ENCODE results near the gene SLC25A47.

Gene SLC25A47

DNA sequence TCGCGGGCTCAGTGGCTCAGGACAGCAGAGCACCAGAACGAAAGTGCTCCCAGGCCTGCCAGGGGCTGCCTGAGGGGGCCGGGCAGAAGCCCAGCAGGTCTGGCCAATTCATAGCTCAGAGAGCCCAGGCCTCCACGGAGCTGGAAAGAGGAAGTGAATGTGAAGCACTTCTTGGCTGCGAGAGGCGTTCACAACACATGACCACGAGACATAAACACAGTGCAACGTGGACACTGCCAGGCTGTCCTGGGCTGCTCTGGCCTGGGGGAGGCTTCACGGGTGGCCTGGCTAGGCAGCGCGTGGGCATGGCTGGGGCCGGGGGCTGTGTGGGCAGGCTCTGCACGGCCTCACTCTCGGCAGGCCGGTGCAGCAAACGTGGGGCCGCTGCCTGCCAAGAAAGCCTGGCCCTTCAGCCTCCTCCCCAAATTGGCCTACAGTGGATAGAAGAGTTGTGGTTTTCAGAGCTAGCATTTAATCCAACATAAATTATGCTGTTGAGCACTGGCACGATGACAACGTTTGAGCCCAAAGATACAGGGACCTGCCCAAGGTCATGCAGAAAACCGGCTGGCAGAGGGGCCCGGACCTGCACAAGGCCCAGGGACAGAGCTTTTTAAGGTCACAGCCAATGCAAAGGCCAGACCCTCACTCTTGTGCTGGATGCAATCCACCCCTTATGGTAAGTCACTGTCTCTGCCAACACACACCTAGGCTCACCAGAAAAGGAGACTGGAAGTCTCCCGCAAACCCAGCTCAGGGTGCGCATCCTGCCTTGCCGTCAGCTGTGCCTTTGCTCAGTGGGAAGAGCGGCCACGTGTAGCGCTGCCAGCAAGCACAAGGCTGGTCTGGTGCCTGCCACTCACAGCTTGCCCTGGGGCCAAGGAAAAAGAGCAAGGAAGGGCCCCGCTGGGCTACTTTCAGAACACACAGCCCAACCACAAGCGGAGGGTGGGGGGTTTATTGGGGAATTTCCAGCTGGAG lies 25.5 kb upstream of the SLC25A47 start:
- Histone ChIP-seq H3K4me3 (ENCODE audit: low read depth in 1 of 2, low read length in 2 of 2) (no peak overlapping the region), H4K20me1 (ENCODE audit: insufficient read depth, low read length) (peaks cover 55% of the 10 kb centered on the region), H3K4me1 (ENCODE audit: insufficient read depth, low read length) (no peaks in the 10 kb centered on the region), H3K27ac (ENCODE audit: low read length) (no peak overlapping the region), H3K79me2 (ENCODE audit: insufficient read depth, low read length) (peaks cover 52% of the 10 kb centered on the region), H2AFZ (ENCODE audit: low read depth, low read length) (no peak overlapping the region), H3K9ac (ENCODE audit: low read depth, low read length) (no peak overlapping the region), H3K36me3 (ENCODE audit: insufficient read depth, low read length) (peaks cover 59% of the 10 kb centered on the region), H3K4me2 (ENCODE audit: insufficient read depth, low read length) (no peak overlapping the region), H3K27me3 (ENCODE audit: insufficient read depth, low read length, poor library complexity) (no peaks in the 10 kb centered on the region), H3K9me3 (ENCODE audit: insufficient read depth, low read length, severe bottlenecking) (no peaks in the 10 kb centered on the region)
- TF ChIP-seq, protein P1, sequence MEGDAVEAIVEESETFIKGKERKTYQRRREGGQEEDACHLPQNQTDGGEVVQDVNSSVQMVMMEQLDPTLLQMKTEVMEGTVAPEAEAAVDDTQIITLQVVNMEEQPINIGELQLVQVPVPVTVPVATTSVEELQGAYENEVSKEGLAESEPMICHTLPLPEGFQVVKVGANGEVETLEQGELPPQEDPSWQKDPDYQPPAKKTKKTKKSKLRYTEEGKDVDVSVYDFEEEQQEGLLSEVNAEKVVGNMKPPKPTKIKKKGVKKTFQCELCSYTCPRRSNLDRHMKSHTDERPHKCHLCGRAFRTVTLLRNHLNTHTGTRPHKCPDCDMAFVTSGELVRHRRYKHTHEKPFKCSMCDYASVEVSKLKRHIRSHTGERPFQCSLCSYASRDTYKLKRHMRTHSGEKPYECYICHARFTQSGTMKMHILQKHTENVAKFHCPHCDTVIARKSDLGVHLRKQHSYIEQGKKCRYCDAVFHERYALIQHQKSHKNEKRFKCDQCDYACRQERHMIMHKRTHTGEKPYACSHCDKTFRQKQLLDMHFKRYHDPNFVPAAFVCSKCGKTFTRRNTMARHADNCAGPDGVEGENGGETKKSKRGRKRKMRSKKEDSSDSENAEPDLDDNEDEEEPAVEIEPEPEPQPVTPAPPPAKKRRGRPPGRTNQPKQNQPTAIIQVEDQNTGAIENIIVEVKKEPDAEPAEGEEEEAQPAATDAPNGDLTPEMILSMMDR (IDR thresholded peaks at IDR 0.05; ENCODE audit: borderline replicate concordance, extremely low read depth, low read length, poor library complexity, severe bottlenecking): no peak
- TF ChIP-seq EZH2 (IDR thresholded peaks at IDR 0.05; ENCODE audit: borderline replicate concordance, low read depth, low read length, severe bottlenecking): no peak
- ATAC-seq (ENCODE audit: insufficient read depth, low read depth): no peak
- DNase-seq: no peak

DNA sequence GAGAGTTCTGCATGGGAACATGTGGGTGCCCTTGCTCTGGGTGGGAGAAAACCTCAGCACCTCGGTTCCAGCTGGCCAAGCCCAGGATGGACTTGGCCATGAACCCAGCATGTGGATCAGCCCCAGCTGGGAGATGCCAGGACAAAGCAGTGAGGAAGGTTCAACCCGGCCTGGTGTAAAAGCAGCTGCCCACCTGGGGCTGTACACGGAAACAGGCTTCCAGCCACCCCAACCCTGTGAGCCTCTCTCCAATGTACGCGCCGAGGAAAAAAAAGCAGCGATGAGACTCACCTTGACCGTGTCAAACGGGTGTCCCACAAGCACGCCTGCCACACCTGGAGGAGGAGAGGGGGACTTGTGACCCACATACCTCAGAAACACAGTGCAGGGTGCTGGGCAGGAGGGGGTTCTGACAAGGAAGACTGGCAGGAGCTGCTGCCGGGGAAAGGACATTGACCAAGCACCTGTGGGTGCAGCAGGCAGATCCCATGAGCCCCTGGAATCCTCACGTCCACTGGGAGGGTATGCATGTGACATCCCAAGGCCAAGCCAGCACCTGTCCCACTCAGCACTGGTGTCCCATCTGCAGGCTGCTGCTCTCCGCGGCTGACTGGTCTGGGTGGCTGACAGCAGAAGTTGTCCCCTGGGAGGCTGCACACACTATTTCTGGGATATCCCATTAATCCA lies 24.4 kb upstream of the SLC25A47 start:
- H3K9ac ChIP-seq (ENCODE audit: low read depth, low read length): no peak overlapping the region
- H3K9me3 ChIP-seq (ENCODE audit: insufficient read depth, low read length, severe bottlenecking): no peaks in the 10 kb centered on the region
- peaks cover 54% of the 10 kb centered on the region for H3K36me3 ChIP-seq (ENCODE audit: insufficient read depth, low read length)
- no peaks in the 10 kb centered on the region for H3K27me3 ChIP-seq (ENCODE audit: insufficient read depth, low read length, poor library complexity)
- H2AFZ ChIP-seq (ENCODE audit: low read depth, low read length): no peak overlapping the region
- H3K79me2 ChIP-seq (ENCODE audit: insufficient read depth, low read length): peaks cover 63% of the 10 kb centered on the region
- H3K4me3 ChIP-seq (ENCODE audit: low read depth in 1 of 2, low read length in 2 of 2): no peak overlapping the region
- no peak overlapping the region for H3K27ac ChIP-seq (ENCODE audit: low read length)
- H3K4me1 ChIP-seq (ENCODE audit: insufficient read depth, low read length): peaks cover 7% of the 10 kb centered on the region
- no peak overlapping the region for H3K4me2 ChIP-seq (ENCODE audit: insufficient read depth, low read length)
- TF ChIP-seq, protein P1 (IDR thresholded peaks at IDR 0.05; ENCODE audit: borderline replicate concordance, extremely low read depth, low read length, poor library complexity, severe bottlenecking): no peak
- TF ChIP-seq EZH2 (IDR thresholded peaks at IDR 0.05; ENCODE audit: borderline replicate concordance, low read depth, low read length, severe bottlenecking): no peak
- H4K20me1 ChIP-seq (ENCODE audit: insufficient read depth, low read length): peaks cover 61% of the 10 kb centered on the region
- DNase-seq (no peak), ATAC-seq (ENCODE audit: insufficient read depth, low read depth) (no peak)

DNA sequence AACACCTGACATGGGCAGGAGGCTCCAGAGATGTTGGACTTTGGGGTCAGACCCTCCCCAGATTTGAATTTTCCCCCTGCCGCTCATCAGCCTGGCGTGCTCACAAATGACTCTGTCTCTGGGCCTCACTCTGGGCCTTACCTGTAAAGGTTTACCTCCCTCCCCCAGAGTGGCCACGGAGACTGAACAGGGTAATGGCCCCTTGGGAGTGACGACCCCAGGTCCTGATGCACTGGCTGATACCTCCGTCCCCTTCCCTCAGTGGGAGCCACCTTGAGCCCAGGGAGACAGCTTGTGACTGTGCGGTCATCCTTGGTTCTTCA lies 23.9 kb upstream of the SLC25A47 start:
- no peak overlapping the region for H3K4me2 ChIP-seq (ENCODE audit: insufficient read depth, low read length)
- H3K9ac ChIP-seq (ENCODE audit: low read depth, low read length): no peak overlapping the region
- H3K79me2 ChIP-seq (ENCODE audit: insufficient read depth, low read length): peaks cover 68% of the 10 kb centered on the region

More for the DNA sequence above, 23.9 kb upstream of the SLC25A47 start:
- TF ChIP-seq, protein P1 (IDR thresholded peaks at IDR 0.05; ENCODE audit: borderline replicate concordance, extremely low read depth, low read length, poor library complexity, severe bottlenecking): no peak
- TF ChIP-seq EZH2 (IDR thresholded peaks at IDR 0.05; ENCODE audit: borderline replicate concordance, low read depth, low read length, severe bottlenecking): no peak
- Histone ChIP-seq H3K27ac (ENCODE audit: low read length) (no peak overlapping the region), H2AFZ (ENCODE audit: low read depth, low read length) (no peak overlapping the region), H3K4me3 (ENCODE audit: low read depth in 1 of 2, low read length in 2 of 2) (no peak overlapping the region), H3K9me3 (ENCODE audit: insufficient read depth, low read length, severe bottlenecking) (no peaks in the 10 kb centered on the region), H3K4me1 (ENCODE audit: insufficient read depth, low read length) (peaks cover 11% of the 10 kb centered on the region), H3K27me3 (ENCODE audit: insufficient read depth, low read length, poor library complexity) (no peaks in the 10 kb centered on the region), H4K20me1 (ENCODE audit: insufficient read depth, low read length) (peaks cover 66% of the 10 kb centered on the region), H3K36me3 (ENCODE audit: insufficient read depth, low read length) (peaks cover 58% of the 10 kb centered on the region)
- DNase-seq (no peak), ATAC-seq (ENCODE audit: insufficient read depth, low read depth) (no peak)
